ENCODE results near the gene CDK19. TPM values are rescaled to one million over a fixed set of nuclear protein-coding genes. Genes with fewer than 3 reads are reported as not detected.

CDK19 gene
- total and polyA plus RNA-seq, 2 experiments from 2014 or later = 7.7 to 10.1 TPM

- TF ChIP-seq ZNF462 (CRISPR knock-in tag; IDR thresholded peaks at IDR 0.05) = no peak
Measured at GRCh38 chr6:110800196-110800838, 15.0 kb downstream of the CDK19 start (continued).

GRCh38 chr6:110799655-110800054 is 15.6 kb downstream of the CDK19 start:
- Mint-ChIP-seq H3K9me3 (peaks cover 9% of the 10 kb centered on the region; the same call in 2 of the 3 replicates), H3K4me1 (no peaks in the 10 kb centered on the region), H3K4me3 (no peak overlapping the region), H3K27me3 (ENCODE audit: insufficient read depth, low read depth, poor library complexity) (no peaks in the 10 kb centered on the region), H3K27ac (no peak overlapping the region), H3K36me3 (ENCODE audit: low read depth) (peaks cover 10% of the 10 kb centered on the region; the same call in 2 of the 3 replicates)
- ATAC-seq (no peak), DNase-seq (ENCODE audit: low spot score) (no peak)
- no peak overlapping the region for H2AFZ ChIP-seq
- H3K27ac ChIP-seq (ENCODE audit: low read depth) = no peak overlapping the region
- H3K4me2 ChIP-seq = no peak overlapping the region
- 0 out of 2 replicates have a peak, but pooled peaks cover 4% of the 10 kb centered on the region for H3K36me3 ChIP-seq (ENCODE audit: insufficient read depth)
- no peaks in the 10 kb centered on the region for H3K4me1 ChIP-seq (ENCODE audit: insufficient read depth)
- H3F3A ChIP-seq (replicated peaks; ENCODE audit: low read depth) = no peaks in the 10 kb centered on the region
- peaks cover 84% of the 10 kb centered on the region for H3K79me2 ChIP-seq (replicated peaks; ENCODE audit: insufficient read depth)
- no peaks in the 10 kb centered on the region for H3K27me3 ChIP-seq (ENCODE audit: insufficient read depth)
- H4K20me1 ChIP-seq (replicated peaks; ENCODE audit: insufficient read depth) = peaks cover 16% of the 10 kb centered on the region
- no peak overlapping the region for H3K4me3 ChIP-seq
- H3K9me2 ChIP-seq (ENCODE audit: insufficient read depth) = no peaks in the 10 kb centered on the region
- TF ChIP-seq JUNB (IDR thresholded peaks at IDR 0.05; ENCODE audit: unreplicated experiment) (no peak), CREB1 (CRISPR knock-in tag; IDR thresholded peaks at IDR 0.05; ENCODE audit: low read depth) (no peak), ZNF114 (CRISPR knock-in tag; IDR thresholded peaks at IDR 0.05) (no peak), STAT1 (IDR thresholded peaks at IDR 0.05; ENCODE audit: unreplicated experiment) (no peak), ETS1 (IDR thresholded peaks at IDR 0.05) (no peak), EZH2phosphoT487 (IDR thresholded peaks at IDR 0.05; ENCODE audit: unreplicated experiment) (no peak), CTCF (conservative IDR thresholded peaks at IDR 0.05; ENCODE audit: low read depth in 2 of 2) (no peak), REST (IDR thresholded peaks at IDR 0.05; ENCODE audit: unreplicated experiment) (no peak), ZNF331 (CRISPR knock-in tag; IDR thresholded peaks at IDR 0.05; ENCODE audit: low read depth) (no peak), POLR2AphosphoS5 (IDR thresholded peaks at IDR 0.05; ENCODE audit: low read depth) (no peak), EZH2 (IDR thresholded peaks at IDR 0.05; ENCODE audit: low read depth, unreplicated experiment) (no peak)
